NCI-H146 (cell line): Measurements from ENCODE around the gene ALPG.
"Not testable (repeated sequence)": the region's sequence is repeated elsewhere in the genome, so short reads cannot be mapped to it uniquely, and the experiment has no call there.

Source experiments
- DNase-seq: peaks from one replicate; lab custom pipeline; 2025; lab: John Stamatoyannopoulos, UW

Gene ALPG

DNA sequence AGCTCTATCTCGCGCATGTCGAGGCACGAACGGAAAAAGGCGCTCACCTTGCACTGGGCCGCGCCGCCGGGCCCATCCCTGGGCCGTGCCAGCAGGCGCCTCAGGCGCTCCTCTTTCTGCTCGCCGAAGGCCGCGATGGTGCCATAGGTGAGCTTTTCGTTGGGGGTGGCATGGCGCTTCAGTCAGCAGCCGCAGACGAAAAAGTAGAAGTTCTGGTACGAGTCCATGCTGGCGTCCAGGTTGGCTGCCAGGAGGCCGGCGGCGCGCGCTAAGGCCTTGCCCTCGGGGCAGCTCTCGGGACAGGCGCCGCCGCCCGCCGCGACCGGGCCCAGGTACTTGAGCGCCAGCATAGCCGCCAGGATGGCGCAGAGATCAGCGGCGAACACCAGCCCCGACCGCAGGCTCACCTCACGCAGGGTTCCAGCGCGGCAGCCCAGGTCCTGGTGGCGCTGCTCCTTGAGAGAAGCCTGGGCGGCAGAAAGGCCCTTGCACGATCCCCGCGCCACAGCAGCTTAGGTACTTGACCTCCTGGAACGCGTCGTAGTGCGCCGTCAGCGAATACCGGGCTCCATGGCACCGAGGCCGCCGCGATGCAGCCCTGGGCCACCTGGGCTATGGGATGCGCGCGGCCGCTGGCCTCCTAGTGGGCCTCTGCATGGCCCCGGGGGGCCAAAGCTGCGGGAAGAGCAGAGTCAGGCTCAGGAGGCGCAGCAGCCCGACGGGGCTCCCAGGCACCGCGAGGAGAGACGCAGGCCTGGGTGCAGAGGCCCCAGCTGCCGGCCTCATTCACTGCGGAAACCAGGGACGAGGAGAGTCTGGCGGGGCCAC lies 12.8 kb downstream of the ALPG start:
- DNase-seq: no peak

DNA sequence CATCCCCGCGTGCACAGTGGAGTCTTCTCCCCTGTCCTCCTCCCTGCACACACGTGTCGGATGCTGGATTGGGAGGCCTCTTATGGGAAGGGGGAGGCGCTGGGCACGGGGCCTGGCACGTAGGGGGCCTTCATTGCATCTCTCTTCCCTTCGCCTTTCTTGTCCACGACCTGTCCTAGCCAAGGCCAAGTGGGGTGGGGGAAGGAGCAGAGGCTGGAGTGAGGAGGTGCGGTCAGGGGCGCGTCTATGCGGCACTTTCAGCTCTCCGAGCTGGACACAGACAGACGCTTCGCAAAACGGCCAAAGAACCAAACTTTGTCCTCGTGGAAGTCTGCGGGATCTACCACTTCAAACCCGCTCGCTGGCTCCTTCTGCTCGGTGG lies 13.4 kb downstream of the ALPG start:
- no peak for DNase-seq

DNA sequence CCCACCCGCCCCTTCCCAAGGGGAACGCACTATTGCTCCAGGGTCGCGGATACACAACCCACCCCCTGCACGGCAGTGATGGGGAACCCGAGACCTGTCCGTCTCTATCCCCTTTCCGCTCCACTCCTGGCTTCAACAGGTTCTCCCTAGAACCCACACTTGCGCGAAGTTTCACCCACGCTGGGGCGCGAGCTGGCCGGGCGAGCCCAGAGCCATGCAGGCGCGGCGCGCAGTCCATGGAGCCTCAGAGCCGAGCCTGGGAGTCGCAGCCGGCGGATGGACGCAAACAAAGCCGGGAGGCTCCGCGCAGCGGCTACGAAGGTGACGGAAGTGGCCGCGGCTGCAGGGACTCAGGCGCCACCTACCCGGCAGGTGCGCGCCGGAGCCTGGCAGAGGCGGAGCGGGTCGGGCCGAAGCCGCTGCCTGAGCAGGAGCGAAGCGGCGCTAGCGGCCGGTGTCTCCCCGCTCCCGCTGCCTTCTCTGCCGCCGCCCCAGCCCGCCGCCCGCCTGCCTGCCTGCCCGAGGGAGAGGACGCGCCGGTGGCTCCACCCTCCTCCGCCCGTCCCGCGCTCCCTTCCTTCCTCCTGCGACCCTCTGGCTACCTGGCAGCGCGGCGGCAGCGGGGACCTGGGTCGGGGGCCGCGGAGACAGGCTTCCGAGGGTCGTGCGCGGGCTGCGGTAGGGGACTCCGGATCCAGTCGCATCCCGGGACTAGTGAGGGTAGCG lies 14.0 kb downstream of the ALPG start:
- peak; percentile 68 for DNase-seq

DNA sequence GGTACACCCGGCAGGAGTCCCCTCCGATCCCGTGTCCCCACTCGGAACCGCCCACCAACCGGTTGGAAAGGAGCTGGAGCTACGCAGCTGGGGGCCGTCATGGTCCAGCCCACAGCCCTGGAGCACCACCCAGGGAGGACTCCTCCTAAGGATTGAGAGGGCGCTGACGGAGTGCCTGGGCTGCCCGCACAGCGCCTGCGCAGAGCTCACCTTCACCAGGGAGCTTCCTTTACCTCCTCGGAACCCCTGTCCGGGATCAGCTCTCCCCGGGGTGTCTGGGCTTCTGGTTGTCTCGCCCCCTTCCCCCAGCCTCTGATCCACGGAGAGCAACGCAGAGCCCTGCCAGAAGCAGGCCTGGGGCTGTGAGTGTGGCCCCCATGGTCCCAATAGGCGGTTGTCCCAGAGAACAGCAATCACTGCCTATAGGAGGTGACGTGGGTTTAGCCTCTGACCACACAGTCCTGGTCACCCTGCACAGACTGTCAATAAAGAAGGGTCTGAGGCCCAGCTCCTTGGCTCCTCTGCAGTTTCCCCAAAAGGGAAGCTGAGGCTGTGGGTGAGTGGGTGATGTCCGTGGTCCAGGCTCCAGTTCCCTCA lies 14.6 kb downstream of the ALPG start:
- DNase-seq: no peak

DNA sequence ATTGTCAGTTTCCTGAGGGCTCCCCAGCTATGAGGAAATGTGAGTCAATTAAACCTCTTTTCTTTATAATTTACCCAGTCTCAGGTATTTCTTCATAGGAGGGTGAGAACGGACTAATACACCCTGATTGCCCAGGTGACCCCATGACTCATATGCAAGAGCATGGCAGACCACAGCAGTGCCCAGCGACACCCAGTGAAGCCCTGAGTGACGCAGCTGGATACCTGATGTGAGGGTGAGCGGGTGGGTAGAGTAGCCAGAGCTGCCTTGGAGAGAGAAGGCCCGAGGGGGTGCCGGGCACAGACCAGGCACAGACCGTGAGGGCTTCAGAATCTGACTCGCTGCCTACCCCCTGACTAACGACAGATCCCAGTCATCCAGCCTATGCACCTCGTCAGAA lies 15.4 kb downstream of the ALPG start:
- no peak for DNase-seq

DNA sequence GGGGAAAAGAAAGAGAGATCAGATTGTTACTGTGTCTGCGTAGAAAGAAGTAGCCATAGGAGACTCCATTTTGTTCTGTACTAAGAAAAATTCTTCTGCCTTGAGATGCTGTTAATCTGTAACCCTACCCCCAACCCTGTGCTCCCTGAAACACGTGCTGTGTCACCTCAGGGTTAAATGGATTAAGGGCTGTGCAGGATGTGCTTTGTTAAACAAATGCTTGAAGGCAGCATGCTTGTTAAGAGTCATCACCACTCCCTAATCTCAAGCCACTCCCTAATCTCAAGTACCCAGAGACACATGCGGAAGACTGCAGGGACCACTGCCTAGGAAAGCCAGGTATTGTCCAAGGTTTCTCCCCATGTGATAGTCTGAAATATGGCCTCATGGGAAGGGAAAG lies 16.4 kb downstream of the ALPG start:
- not testable (repeated sequence) for DNase-seq

DNA sequence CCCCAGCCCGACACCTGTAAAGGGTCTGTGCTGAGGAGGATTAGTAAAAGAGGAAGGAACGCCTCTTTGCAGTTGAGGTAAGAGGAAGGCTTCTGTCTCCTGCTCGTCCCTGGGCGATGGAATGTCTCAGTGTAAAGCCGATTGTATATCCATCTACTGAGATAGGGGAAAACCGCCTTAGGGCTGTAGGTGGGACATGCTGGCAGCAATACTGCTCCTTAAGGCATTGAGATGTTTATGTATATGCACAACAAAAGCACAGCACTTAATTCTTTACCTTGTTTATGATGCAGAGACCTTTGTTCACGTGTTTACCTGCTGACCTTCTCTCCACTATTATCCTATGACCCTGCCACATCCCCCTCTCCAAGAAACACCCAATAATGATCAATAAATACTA lies 16.8 kb downstream of the ALPG start:
- not testable (repeated sequence) for DNase-seq

DNA sequence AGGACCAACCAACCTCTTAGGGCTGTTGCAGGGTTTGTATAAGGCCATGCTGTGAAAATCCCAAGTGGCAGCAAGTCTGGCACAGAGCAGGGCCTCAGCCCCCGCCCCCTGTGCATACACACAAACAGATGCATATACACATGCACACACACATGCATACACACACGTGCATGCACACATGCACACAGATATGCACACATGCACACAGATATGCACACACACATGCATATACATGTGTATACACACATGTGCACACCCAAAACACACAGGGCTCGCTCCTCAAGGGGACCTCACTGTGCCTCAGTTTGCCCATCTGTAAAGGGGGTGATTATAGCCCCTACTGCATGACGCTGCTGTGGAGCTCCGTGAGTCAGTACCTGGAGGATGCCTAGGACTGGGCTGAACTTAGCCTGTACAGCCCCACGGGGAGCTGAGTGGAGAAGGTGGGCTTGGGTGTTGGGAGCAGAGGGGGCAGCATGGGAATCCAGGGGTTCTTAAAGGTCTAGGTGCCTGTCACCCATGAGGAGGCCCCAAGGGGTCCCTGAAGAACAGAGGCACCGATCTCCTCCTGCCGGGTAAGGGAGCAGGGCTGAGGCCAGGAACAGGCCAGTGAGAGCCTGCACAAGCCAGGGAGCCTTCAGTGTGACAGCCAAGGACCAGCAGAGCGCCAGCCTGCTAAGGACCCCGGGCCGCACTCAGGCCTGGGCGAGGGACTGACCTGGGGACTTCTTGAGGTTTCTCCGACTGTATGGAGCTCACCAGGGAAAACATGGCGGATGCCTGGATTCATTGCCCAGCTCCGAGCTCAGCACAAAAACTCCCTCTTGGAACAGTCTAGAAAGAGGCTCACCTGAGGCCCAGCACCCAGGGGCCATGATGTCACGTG lies 25.3 kb downstream of the ALPG start:
- DNase-seq: no peak

DNA sequence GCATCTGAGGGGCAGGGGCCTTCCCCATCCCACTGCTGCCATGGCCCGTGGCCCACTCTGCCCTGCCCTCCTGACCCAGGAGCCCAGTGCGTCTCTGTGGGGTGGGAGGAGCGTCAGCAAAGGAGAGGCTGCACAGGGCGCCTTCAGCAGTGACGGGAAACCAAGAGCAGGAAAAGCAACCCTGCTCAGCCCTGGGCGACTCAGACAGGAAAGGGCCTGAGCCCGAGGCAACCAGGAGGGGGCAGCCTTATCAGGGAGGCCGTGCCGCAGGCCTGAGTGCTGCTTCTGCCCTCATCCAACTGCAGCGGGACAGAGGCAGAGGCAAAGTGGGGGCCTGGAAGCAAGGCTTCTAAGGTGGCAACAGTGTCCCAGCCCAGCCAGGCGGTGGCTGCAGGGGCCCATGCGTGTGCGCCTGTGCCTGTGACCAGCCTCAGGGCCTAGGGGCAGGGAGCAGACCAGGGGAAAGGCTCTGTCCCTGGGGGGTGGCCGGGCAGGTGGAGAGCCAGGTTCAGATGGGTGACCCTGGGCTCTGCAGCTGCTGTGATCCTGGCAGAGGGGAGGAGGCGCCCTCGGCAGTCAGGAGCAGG lies 26.0 kb downstream of the ALPG start:
- no peak for DNase-seq

DNA sequence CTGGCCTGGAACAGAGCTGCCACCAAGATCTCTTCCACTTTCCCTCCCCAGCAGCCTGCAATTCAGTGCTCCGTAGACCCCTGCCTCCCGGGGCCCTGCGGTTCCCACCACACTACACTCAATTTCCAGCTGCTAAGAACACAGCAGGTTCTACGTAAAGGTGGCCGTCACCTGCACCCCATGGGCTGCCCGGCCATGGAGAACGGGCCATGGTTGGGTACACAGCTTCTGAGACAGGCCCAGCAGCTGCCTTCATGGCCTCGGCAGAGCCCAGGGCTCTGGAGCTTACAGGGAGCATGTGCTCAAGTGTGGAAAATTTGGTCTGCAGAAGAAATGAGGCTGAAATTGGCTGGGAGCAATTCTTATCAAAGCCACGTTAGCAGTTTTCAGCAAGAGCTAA lies 27.0 kb downstream of the ALPG start:
- DNase-seq: not testable (repeated sequence)

DNA sequence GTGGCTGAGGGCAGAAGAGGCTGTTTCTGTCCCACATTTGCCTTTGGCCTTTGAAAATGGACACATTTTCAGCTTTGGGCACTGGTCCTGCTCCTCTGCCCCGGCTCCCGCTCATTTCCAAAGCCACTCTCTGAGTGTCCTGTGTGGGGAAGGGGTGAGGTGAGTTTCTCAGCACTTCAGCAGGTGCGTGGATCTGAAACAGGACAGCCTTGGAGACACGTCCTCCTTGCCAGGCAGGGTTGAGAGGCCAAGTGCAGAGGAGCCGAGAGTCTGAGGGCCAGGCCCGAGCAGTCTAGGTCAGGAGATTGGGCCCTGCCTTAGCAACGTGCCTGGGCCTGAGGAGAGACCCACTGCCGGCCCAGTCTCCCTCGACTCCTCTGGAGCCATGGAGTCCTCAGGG lies 27.4 kb downstream of the ALPG start:
- no peak for DNase-seq

DNA sequence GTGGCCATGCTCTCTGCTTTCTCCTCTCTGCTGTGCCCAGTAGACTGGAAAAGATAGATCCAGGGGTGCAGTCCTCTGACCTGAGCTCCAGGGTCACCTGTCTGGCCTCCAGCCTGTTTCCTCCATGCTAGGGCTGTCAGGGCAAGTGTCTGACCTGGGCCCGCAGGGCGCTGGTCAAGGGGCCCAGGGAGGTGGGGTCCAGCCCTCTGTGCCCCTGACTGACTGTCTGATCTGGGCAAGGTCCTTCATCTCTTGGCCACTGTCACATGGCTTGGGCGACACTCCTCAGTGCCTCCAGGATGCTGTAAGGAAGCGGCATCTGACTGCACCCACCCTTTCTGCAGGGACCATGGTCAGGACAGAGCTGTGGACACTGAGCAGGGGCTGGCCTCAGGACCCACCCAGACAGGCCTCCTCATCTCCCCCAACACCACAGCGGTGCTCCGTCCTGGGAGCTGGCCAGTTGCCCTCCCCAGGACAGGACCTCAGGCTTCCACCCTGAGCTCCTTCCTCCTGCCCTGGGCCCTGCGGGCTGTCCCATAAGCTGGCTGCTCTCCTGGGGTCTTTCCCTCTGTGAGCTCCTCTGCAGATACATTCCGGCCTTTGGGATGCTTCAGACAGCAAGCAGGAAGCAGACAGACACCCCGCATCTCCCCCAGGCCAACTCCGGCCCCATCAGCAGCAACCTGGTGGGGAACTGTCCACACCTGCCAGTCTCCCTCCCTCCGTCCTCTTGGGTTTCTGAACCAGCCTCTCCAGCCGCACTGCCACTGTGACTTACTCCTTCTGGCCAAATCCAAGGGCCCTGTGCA lies 28.1 kb downstream of the ALPG start:
- DNase-seq: no peak

DNA sequence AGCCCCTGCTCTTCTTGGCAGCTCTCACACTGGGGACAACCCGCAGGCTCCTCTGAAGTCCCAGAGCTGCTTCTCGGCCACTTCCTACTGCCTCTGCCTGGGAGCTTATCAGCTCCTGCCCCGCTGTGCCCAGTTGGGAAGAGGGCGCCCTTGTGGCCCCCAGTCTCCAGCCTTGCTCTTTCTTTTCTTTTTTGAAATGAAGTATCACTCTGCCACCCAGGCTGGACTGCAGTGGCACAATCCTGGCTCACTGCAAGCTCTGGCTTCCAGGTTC lies 28.7 kb downstream of the ALPG start:
- DNase-seq: no peak

DNA sequence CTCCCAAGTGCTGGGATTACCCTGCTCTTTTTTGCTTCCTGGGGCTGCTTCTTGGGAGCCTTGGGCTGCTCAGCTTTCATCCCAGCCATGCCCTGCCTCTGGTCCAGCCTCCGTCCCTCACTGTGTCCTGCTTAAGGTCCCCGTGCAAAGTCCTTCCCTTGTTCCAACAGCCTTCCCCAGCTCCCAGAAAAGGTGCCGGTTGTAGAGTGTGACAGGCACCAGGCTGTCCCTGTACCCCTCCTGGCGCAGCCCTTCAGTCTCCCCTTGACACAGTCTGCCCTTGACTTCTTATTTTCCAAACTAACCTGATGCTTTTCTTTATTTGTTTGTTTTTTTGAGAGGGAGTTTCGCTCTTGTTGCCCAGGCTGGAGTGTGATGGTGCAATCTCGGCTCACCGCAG lies 29.2 kb downstream of the ALPG start:
- DNase-seq: no peak

DNA sequence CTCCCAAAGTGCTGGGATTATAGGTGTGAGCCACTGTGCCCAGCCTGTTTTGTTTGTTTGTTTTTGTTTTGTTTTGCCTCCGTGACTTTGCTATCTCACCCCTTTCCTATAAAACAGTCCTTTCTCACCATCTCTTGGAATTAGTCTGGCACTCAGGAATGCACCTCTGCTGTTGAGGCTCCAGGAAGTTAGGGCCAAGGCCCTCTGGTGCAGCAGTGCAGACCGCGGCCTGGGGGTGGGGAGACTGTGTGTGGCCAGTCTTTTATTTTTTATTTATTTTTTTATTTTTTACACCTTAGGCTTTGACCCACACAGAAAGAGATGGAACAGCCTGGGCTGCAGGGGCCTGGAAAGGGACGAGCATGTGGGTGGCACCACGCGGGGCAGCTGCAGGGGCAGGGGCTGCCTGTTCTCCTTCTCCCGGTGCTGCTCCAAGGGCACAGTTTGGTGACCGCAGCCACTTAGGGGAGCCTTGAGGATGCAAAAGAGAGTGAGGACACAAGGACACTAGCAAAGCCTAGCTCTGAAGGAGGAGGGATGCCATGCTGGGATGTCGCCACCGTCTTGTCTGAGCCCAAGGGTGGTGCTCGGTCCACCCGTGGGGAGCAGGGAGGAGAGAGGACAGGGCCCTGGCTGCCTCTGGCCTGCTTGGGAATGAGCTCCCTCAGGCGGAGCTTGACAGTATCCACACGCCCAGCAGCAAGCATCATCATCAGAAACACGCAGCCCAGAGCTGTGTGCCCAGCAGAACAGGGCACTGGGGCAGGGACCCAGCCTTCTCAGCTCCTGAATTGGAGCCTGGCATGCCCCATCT lies 29.9 kb downstream of the ALPG start:
- DNase-seq: no peak

DNA sequence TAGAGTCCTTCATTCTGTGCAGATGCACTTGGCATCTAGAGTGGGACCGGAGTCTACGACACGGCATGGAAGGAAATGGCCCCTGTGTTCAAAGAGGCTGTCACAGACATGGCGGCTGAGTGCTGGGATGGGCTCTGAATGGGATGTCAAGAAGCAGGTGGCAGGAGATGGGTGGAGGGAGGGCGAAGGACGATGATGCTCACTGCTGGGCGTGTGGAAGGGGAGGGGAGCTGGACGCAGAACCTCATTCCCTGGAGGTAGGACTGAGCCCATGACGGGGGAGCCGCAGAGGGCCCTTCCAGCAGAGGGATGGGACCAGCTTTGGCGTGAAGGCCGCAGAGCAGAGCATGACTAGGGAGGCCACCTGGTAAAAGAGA lies 30.5 kb downstream of the ALPG start:
- no peak for DNase-seq

DNA sequence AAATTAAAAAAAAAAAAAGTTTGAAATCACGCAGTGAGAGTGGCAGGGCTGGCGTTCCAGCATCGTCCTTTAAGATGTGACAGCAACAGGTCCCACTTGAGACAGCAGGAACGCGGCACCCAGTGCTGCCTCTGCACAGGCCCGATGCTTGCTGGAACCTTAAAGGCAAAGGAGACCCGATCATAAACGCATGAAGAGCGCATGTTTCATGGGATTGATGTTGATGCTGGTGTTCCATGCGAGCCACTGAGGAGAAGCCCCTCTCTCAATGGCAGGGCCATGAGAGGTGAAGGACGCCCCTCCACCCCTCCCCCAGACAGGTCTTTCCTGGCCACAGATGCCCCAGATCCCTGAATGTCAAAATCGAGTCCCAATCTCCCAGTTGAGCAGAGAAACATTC lies 31.4 kb downstream of the ALPG start:
- DNase-seq: no peak

DNA sequence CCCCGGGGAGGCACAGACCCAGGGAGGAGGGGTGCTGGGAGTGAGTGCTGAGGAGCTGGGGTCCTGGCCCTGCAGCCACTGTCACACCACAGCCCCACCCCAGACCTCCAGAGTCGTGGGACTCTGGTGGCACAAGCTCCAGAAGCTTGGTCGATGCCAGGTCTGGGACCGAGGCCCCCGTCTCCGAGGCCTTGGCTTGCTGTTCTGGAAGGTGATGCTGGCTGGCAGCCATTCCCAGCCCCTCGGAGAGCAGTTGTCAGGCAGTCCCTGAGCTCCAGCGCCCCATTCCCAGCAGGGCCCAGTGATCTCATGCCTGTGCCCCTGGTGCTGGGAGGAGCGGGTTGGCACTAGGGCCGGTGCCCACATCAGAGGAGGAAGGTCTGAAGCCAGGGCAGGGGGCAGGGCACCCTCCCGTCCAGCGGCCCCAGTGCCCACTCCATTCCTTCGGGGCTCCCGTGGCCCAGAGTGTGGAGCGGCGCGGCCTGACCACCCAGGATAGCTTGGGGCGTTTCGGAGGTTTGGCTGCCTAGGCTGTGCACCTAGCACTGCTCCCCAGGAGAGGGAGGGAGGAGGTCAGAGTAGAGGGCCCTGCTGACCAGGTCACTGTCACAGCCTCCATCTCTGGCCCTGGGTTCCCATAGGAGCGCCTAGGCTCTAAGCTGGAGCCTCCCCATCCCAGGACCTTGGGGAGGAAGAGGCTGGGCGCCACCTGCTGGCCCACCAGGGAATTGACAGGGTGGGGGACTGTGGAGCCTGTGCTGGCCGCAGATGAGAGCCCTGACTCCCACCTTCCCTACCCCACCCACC lies 32.5 kb downstream of the ALPG start:
- no peak for DNase-seq

DNA sequence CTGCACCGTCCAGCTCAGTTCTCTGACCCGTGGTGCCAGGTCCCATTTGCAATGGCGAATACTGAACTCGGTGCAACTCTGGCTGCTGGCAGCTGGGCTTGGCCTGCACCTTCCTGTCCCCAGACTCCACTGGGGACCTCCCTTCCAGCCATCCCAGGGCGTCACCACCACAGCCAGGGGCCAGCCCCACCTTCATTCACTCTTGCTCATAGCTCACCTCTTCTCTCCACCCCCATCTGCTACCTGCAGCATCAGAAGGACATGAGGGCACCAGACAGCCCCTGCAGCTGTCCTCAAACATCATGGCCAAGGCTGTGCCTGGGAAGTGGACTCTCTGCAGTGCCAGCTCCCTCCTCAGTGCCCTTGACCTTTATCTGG lies 33.1 kb downstream of the ALPG start:
- no peak for DNase-seq
